IPS-18c (cell line): Measurements from ENCODE around the gene CELA1.
"Not testable (repeated sequence)": the region's sequence is repeated elsewhere in the genome, so short reads cannot be mapped to it uniquely, and the experiment has no call there.

Experiments
- H3K4me3 ChIP-seq: 2 replicates; pipeline ENCODE4 v1.7.0; 2013; ENCODE audit warnings: low read depth, mild to moderate bottlenecking, low read length, moderate library complexity; ENCODE audit not compliant: insufficient read depth
- H3K9me3 ChIP-seq: one replicate; pipeline ENCODE4 v1.6.1; 2013; ENCODE audit warnings: mild to moderate bottlenecking, low read length, moderate library complexity; ENCODE audit not compliant: control insufficient read depth, insufficient read depth

CELA1 gene

GRCh38 chr12:51360315-51360714, 13.8 kb upstream of the CELA1 start:
- H3K4me3 ChIP-seq = no peak overlapping the region
- peaks cover 2% of the 10 kb centered on the region for H3K9me3 ChIP-seq

DNA sequence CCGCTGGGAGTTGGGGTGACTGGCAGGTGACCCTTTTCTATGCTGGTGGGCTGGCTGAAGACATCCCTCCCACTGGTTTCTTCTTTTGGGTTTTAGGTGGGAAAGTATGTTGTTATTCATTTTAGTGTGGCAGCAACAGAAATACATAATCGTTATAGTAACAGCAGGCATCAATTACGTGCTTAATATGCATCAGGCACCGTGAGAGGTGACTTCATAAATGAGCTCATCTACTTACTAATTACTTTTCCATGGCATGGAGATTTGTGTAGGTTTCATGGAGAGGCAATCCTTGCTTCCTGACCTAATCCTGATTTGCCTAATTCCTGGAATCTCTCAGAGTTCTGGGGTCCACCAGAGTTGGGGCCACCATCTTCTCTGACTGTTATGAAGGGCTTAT, 13.4 kb upstream of the CELA1 start:
- Histone ChIP-seq H3K4me3 (no peak overlapping the region), H3K9me3 (peaks cover 2% of the 10 kb centered on the region)

DNA sequence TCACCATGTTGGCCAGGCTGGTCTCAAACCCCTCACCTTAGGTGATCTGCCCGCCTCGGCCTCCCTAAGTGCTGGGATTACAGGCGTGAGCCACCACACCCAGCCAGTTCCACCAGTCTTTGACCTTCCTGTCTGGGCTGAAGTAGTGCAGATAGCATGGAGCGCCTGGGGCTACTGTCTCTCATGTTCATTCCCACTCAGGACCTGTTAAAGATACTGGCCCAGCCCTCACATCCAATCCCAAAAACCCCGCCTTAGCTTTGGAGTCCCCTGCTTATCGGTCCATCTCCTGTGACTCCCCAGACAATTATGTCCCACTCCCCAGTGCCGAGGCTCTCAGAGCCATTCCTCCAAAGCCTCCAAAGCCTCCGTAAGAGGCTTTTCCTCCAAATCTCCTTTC, 12.0 kb upstream of the CELA1 start:
- peaks cover 2% of the 10 kb centered on the region for H3K9me3 ChIP-seq
- H3K4me3 ChIP-seq = no peak overlapping the region

- Histone ChIP-seq H3K9me3 (peaks cover 2% of the 10 kb centered on the region), H3K4me3 (no peak overlapping the region)
These were observed 11.0 kb upstream of the CELA1 start for GRCh38 chr12:51357374-51358047.

DNA sequence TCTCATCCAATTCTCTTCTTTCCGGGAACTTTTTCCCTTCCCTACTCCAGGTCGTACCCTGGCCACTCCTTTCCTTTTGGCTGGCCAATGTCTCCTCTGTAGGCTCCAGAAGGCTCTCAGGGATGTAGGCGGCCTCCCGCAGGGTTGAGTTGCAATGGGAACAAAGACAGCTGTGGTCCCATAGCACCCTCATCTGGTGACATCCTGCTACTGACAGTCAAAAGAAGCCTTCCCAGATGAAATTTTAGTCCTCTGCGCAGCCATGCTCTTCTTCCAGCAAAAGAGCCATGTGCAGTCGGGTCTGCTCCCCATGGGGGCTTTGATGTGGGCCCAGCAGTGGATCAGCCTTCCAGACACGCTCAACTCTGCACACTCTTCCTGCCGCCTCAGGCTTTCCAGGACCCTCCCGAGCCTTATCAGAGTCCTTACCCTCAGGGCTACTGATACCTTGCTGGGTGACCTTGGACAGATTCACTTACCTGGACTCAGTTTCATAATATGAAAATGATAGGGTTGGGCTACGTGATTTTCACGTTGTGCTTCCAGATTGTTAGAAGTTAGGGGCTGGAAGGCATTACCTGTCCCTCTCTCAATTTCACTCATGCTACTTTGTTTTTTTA, 5.5 kb upstream of the CELA1 start:
- Histone ChIP-seq H3K4me3 (no peak overlapping the region), H3K9me3 (peaks cover 2% of the 10 kb centered on the region)

DNA sequence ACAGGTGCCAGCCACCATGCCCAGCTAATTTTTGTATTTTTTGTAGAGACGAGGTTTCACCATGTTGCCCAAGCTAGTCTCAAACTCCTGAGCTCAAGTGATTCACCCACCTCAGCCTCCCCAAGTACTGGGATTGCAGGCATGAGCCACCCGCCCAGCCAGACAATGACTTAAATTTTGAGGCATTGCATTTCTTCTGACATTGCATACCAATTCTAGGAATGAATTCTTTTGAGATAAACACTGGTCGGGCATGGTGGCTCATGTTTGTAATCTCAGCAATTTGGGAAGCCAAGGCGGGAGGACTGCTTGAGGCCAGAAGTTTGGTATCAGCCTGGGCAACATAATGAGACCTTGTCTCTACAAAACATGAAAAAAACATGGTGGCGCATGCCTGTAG, 2.5 kb upstream of the CELA1 start:
- no peaks in the 10 kb centered on the region for H3K9me3 ChIP-seq

DNA sequence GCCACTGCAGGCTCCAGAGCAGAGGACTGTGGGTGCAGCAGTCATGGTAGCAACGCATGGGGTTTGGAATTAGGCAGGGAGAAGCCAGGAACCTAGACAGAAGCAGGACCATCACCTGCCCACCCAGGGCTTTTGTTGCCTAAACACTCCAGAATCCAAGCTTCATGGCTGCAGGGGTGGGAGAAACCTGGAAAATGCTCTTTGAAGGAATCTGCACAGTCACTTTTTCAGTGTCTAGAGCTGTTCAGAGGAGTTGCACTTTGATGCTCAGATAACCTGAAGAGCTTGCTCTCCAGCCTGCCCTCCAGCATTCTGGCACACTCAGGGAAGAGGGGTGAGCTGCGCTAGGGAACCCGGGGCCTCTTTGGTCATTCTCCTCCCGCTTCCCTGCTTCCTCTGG, 1.6 kb upstream of the CELA1 start:
- Histone ChIP-seq H3K9me3 (no peaks in the 10 kb centered on the region), H3K4me3 (no peak overlapping the region)

More for the DNA sequence above, 2.5 kb upstream of the CELA1 start:
- no peak overlapping the region for H3K4me3 ChIP-seq

DNA sequence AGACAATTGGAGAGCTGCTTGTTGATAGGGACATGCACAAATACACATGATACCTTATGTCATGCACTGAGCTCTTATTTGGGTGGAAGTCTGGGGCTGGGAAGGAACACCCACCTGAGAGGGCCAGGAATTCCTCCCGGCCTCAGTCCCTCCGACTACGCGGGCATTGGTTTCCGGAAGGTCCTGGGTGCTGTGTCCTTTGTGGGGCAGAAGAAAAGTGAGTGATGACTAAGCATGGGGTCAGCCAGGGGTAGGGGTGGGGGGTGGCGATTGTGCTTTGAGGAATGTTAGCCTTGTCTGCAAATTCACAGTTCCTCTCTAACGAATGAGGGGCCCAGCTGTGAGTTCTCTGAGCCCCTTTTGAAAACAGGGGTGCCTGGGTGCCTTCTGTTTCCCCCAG, 798 bp downstream of the CELA1 start:
- Histone ChIP-seq H3K4me3 (no peak overlapping the region), H3K9me3 (no peaks in the 10 kb centered on the region)

DNA sequence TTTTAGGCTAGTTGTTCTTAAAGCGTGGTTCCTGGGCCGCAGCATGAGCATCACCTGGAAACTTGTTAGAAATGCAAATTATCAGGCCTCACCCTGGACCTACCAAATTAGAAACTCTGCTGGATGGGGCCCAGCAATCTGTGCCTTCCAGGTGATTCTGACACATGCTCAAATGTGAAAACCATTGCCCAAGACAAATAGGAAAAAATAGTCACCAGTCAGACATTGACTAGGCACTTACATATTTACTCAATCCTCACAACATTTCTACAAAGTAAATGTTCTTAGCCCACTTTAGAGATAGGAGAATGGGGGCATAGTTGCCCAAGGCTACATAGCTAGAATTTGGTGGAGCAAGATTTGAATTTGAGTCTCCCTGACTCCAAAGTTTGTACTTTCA, 3.3 kb downstream of the CELA1 start:
- no peak overlapping the region for H3K4me3 ChIP-seq

DNA sequence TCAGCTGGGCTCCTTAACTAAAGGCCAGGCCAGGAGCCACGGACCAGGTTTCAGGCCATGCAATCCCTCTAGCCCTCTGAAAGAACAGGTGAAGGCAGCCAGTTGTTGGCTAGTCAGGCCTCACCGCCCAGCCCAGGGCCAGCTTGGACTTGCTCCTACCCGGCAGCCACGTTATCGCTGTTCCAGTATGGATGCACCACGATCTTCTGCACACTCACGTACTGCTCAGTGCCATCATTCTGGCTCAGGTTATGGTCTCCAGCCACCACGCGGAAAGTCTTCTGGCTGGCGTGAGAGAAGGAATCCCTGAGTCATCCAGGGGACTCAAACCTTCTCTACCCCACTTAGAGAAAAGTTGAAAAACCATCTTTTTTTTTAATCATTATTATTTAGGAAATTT, 4.1 kb downstream of the CELA1 start:
- H3K4me3 ChIP-seq = no peak overlapping the region
- no peaks in the 10 kb centered on the region for H3K9me3 ChIP-seq

More for the DNA sequence above, 3.3 kb downstream of the CELA1 start:
- no peaks in the 10 kb centered on the region for H3K9me3 ChIP-seq

- Histone ChIP-seq H3K9me3 (no peaks in the 10 kb centered on the region), H3K4me3 (no peak overlapping the region)
These were observed 5.0 kb downstream of the CELA1 start for GRCh38 chr12:51341251-51342007.

DNA sequence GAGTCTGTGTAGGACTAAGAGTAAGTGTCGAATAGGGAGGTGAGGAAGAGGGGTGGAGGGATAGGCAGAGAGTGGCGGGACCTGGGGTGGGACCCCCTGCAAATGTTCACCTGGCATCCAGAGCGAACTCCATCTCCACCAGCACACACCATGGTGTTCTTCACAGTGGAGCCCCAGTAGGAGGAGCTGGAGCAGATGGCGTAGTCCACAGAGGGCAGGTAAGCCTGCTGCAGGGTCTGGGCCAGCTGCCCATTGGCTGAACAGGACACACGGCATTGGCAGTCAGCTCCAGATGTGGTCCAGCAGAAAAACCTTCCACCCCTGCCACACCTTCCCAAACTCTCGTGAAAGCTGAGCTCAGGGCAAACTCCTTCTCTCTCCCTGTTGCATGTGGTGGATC, 6.7 kb downstream of the CELA1 start:
- no peaks in the 10 kb centered on the region for H3K9me3 ChIP-seq
- no peak overlapping the region for H3K4me3 ChIP-seq

- not testable (repeated sequence) for H3K4me3 ChIP-seq
These were observed 9.1 kb downstream of the CELA1 start for GRCh38 chr12:51337336-51337735.

GRCh38 chr12:51335931-51336330, 10.5 kb downstream of the CELA1 start:
- Histone ChIP-seq H3K9me3 (no peaks in the 10 kb centered on the region), H3K4me3 (no peak overlapping the region)

More at GRCh38 chr12:51337336-51337735, 9.1 kb downstream of the CELA1 start:
- not testable (repeated sequence) for H3K9me3 ChIP-seq

DNA sequence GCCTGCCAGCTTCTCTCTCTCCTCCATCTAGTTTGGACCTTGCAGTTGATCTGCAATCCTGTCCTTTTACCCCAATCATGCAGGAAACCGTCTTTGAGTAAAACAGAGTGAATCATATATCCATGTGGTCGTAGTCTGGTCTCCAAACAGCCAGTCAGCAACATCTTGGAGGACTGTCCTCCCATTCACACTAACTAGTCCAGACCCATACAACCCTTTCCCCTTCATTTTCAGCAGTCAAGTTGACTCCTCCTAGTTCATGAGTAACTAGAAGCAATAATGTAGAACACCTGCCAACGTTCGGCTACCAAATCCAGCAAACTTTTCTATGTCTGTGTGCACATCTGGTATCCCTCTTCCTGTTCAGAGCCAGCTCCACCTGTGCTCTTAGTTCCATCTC, 11.7 kb downstream of the CELA1 start:
- Histone ChIP-seq H3K4me3 (no peak overlapping the region), H3K9me3 (no peaks in the 10 kb centered on the region)

GRCh38 chr12:51333536-51333935, 12.9 kb downstream of the CELA1 start:
- Histone ChIP-seq H3K4me3 (no peak overlapping the region), H3K9me3 (no peaks in the 10 kb centered on the region)

DNA sequence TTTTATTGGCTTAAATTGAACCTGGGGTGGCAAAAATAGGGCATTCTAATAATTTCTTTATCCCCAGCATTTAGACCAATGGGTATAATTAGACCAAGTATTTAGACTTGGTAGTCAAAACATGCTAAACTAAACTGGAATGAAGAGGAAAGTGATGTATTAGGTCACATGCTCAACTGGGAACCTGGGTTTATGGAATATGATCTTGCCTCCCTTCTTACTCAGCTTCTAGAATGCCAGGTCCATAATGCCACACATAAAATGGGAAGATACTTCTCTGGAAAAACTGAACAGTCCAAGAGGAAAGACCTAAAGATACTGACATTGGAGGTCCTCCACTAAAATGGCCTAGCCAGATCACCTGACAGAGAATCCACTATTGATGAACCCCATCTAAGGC, 16.3 kb downstream of the CELA1 start:
- no peak overlapping the region for H3K4me3 ChIP-seq

DNA sequence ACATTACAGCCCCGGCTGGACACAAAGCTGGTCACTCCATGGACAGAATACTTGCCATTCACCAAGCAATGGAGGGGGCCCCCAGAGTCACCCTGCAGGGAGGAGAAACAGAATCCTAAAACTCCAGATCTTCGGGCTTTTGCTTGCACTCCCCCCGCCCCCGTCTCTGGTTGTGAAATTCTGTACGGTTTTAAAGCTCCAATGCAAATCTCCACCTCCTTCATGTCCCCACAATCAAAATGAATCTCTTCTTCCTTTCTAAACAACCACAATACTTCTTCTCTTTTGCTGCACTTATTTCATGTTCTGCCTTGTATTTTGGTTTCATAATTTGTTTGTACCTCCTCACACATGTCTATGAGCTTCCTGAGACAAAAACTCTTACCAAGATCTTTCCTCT, 16.7 kb downstream of the CELA1 start:
- Histone ChIP-seq H3K9me3 (no peaks in the 10 kb centered on the region), H3K4me3 (no peak overlapping the region)

More for the DNA sequence above, 16.3 kb downstream of the CELA1 start:
- H3K9me3 ChIP-seq = no peaks in the 10 kb centered on the region
